Body of pancreas (tissue), 4 donors: ENCODE measurements around the gene CENPO. TPM values are rescaled to one million over a fixed set of nuclear protein-coding genes. Genes with fewer than 3 reads are reported as not detected.

Source experiments
- ATAC-seq: fragments of 150-250 bp; one replicate; pipeline ENCODE4 v1.9.1; 2016
- DNase-seq, 4 donors: peaks; one replicate each; pipeline ENCODE4 v3.0.0-alpha.2; 2019
- H3K27ac ChIP-seq, 4 donors: fragments of 200-600 bp; sonication (generic); 1 replicate in 3 of 4; 2 replicates in 1 of 4; pipeline versions ENCODE4 v1.5.1 to v1.6.1; 2016 to 2019; ENCODE audit warnings: mild to moderate bottlenecking in 1 of 4, mixed read lengths in 1 of 4, moderate library complexity in 1 of 4
- H3K27me3 ChIP-seq, 2 donors: fragments of 200-600 bp; sonication (generic); one replicate each; pipeline ENCODE4 v1.6.0; 2016; ENCODE audit warnings: mild to moderate bottlenecking in 1 of 2
- H3K36me3 ChIP-seq, 2 donors: fragments of 200-600 bp; sonication (generic); replicated peaks in 1 of 2; 2 replicates each; pipeline ENCODE4 v1.5.1; 2016; ENCODE audit warnings: low read depth in 2 of 2; ENCODE audit not compliant: insufficient read depth in 1 of 2
- H3K4me1 ChIP-seq: fragments of 200-600 bp; sonication (generic); one replicate; pipeline ENCODE4 v1.6.0; 2016
- H3K4me3 ChIP-seq, 2 donors: fragments of 200-600 bp; sonication (generic); 1 replicate in 1 of 2; 2 replicates in 1 of 2; pipeline ENCODE4 v1.5.1; 2016 to 2019
- H3K9me3 ChIP-seq, 3 donors: fragments of 200-600 bp; sonication (generic); 1 replicate in 2 of 3; 2 replicates in 1 of 3; pipeline ENCODE4 v1.5.1; 2016
- CTCF ChIP-seq, 7 experiments: fragments of 450-650 bp in 4 of 7; fragments of 200-600 bp in 3 of 7; sonication (generic) in 3 of 7; IDR thresholded peaks; one replicate each; pipeline ENCODE4 v1.5.1; 2016 to 2019; ENCODE audit warnings: antibody characterized with exemption in 7 of 7
- POLR2A ChIP-seq, 3 donors: fragments of 450-650 bp; IDR thresholded peaks; one replicate each; pipeline ENCODE4 v1.6.1; 2016; ENCODE audit warnings: antibody characterized with exemption in 3 of 3, mild to moderate bottlenecking in 2 of 3
- WGBS, 2 donors: methylation state at CpG; one replicate each; pipeline ENCODE4 v1.1.5; 2017; 5-methylcytosine and 5-hydroxymethylcytosine counted together
- intact Hi-C: fragments of 100-400 bp; cut with DNase I; formaldehyde crosslinking; loops from one replicate; pipeline ENCODE4 v1.15.1; 2023
- total RNA-seq, 2 donors: library from RNA; depleted of rRNA; stranded (reverse); fragments of >200 nt; gene quantifications; one replicate each; pipeline ENCODE4 v1.1.0, GENCODE V29; 2016

The CENPO gene
- total RNA-seq, 2 donors from 2014 or later, result 2.0 to 2.6 TPM

- intact Hi-C loops, result no loop called here
- DNase-seq, result no peak
- H3K36me3 ChIP-seq, result no peaks in the 10 kb centered on the region
- H3K9me3 ChIP-seq, result no peaks in the 10 kb centered on the region
- ATAC-seq, result no peak
- WGBS, 2 donors, result 73 to 74% methylated on average over 7 of the region's 7 CpGs
- H3K27ac ChIP-seq, result no peak overlapping the region
- no peak overlapping the region for H3K4me3 ChIP-seq
- no peaks in the 10 kb centered on the region for H3K27me3 ChIP-seq
- TF ChIP-seq POLR2A (IDR thresholded peaks at IDR 0.05), result no peak
- TF ChIP-seq CTCF (IDR thresholded peaks at IDR 0.05), result no peak
- H3K4me1 ChIP-seq, result no peaks in the 10 kb centered on the region
These were observed 57.7 kb downstream of the CENPO start for GRCh38 chr2:24850944-24851343.

- Histone ChIP-seq H3K9me3 (no peaks in the 10 kb centered on the region), H3K36me3 (no peaks in the 10 kb centered on the region), H3K27ac (no peak overlapping the region), H3K4me1 (no peaks in the 10 kb centered on the region), H3K27me3 (no peaks in the 10 kb centered on the region), H3K4me3 (no peak overlapping the region)
- intact Hi-C loops, result no loop called here
- ATAC-seq (no peak), DNase-seq (no peak)
- 87% methylated on average over 13 of the region's 13 CpGs; no CpG with 5 or more reads in 1 of the 2 donors for WGBS, 2 donors
- TF ChIP-seq CTCF (IDR thresholded peaks at IDR 0.05) (no peak), POLR2A (IDR thresholded peaks at IDR 0.05) (no peak)
These were observed 58.8 kb downstream of the CENPO start for GRCh38 chr2:24852026-24852425.

GRCh38 chr2:24852431-24853020 lies 59.3 kb downstream of the CENPO start:
- H3K36me3 ChIP-seq, result no peaks in the 10 kb centered on the region
- no peak for ATAC-seq
- H3K27me3 ChIP-seq, result no peaks in the 10 kb centered on the region
- H3K4me3 ChIP-seq, result no peak overlapping the region
- no peak for TF ChIP-seq POLR2A (IDR thresholded peaks at IDR 0.05)
- TF ChIP-seq CTCF (IDR thresholded peaks at IDR 0.05), result no peak
- 85% methylated on average over 23 of the region's 23 CpGs; no CpG with 5 or more reads in 1 of the 2 donors for WGBS, 2 donors
- H3K4me1 ChIP-seq, result no peaks in the 10 kb centered on the region
- no peaks in the 10 kb centered on the region for H3K9me3 ChIP-seq
- intact Hi-C loops, result no loop called here
- DNase-seq, result no peak
- H3K27ac ChIP-seq, result no peak overlapping the region

GRCh38 chr2:24853046-24853445 lies 59.8 kb downstream of the CENPO start:
- TF ChIP-seq POLR2A (IDR thresholded peaks at IDR 0.05) (no peak), CTCF (IDR thresholded peaks at IDR 0.05) (no peak)
- intact Hi-C loops, result no loop called here
- 88% methylated on average over 3 to 9 of the region's 9 CpGs for WGBS, 2 donors
- ATAC-seq, result no peak
- H3K9me3 ChIP-seq, result no peaks in the 10 kb centered on the region
- H3K27me3 ChIP-seq, result no peaks in the 10 kb centered on the region
- H3K36me3 ChIP-seq, result no peaks in the 10 kb centered on the region
- no peak overlapping the region for H3K27ac ChIP-seq
- no peaks in the 10 kb centered on the region for H3K4me1 ChIP-seq
- DNase-seq, result no peak
- H3K4me3 ChIP-seq, result no peak overlapping the region

GRCh38 chr2:24853996-24854395 lies 60.8 kb downstream of the CENPO start:
- no peaks in the 10 kb centered on the region for H3K4me1 ChIP-seq
- 71 to 74% methylated on average over 3 of the region's 3 CpGs for WGBS, 2 donors
- H3K36me3 ChIP-seq, result no peaks in the 10 kb centered on the region
- TF ChIP-seq CTCF (IDR thresholded peaks at IDR 0.05) (no peak), POLR2A (IDR thresholded peaks at IDR 0.05) (no peak)
- no peak overlapping the region for H3K4me3 ChIP-seq
- DNase-seq (no peak), ATAC-seq (no peak)
- intact Hi-C loops, result no loop called here
- H3K9me3 ChIP-seq, result no peaks in the 10 kb centered on the region
- peak overlapping the region in 1 of 4 donors; percentile 29 for H3K27ac ChIP-seq
- H3K27me3 ChIP-seq, result no peaks in the 10 kb centered on the region
